Measurements from ENCODE around the gene PANK4. TPM values are rescaled to one million over a fixed set of nuclear protein-coding genes. Genes with fewer than 3 reads are reported as not detected.

PANK4 gene
- total and polyA plus RNA-seq, 9 of the 15 experiments (the other 6 are each of a cell fraction or from before 2014, with no cell fraction given): 0.93 to 55.6 (median 31.5) TPM

- TF ChIP-seq ZBTB33 (CRISPR knock-in tag; IDR thresholded peaks at IDR 0.05) (peak; percentile 31; the same call in 1 of the 2 replicates), CGGBP1 (CRISPR knock-in tag; IDR thresholded peaks at IDR 0.05) (no peak), RCOR1 (IDR thresholded peaks at IDR 0.05; ENCODE audit: borderline replicate concordance in 1 of 2, low read depth in 2 of 2, low read length in 2 of 2) (peak; percentile 83 to 87), SMARCB1 (IDR thresholded peaks at IDR 0.05; ENCODE audit: insufficient read length, low read depth) (no peak), ESRRA (IDR thresholded peaks at IDR 0.05; ENCODE audit: borderline replicate concordance, low read depth) (peak; percentile 69), CBFA2T3 (IDR thresholded peaks at IDR 0.05) (peak; percentile 34; the same call in 1 of the 2 replicates), SRSF1 (IDR thresholded peaks at IDR 0.05; ENCODE audit: low read depth, low read length) (no peak), ZMIZ1 (IDR thresholded peaks at IDR 0.05; ENCODE audit: low read depth in 2 of 2, low read length in 2 of 2) (no peak), ZBTB2 (IDR thresholded peaks at IDR 0.05) (peak; percentile 64; the same call in 1 of the 2 replicates), ETV1 (tag; conservative IDR thresholded peaks at IDR 0.05; ENCODE audit: low read depth) (no peak), CREB3L1 (IDR thresholded peaks at IDR 0.05; ENCODE audit: borderline replicate concordance, low read depth) (peak; percentile 91), TSHZ1 (CRISPR knock-in tag; IDR thresholded peaks at IDR 0.05) (no peak), PCBP1 (IDR thresholded peaks at IDR 0.05; ENCODE audit: low read depth, low read length, poor library complexity, severe bottlenecking) (peak; percentile 57), MEF2D (tag; conservative IDR thresholded peaks at IDR 0.05; ENCODE audit: low read depth) (0 out of 2 replicates have a peak, but pooled peaks have one; percentile 49)
Observed at GRCh38 chr1:2541619-2542245, 15.3 kb upstream of the PANK4 start (continued).
